ENCODE results near the gene ADAM30.

Gene ADAM30

DNA sequence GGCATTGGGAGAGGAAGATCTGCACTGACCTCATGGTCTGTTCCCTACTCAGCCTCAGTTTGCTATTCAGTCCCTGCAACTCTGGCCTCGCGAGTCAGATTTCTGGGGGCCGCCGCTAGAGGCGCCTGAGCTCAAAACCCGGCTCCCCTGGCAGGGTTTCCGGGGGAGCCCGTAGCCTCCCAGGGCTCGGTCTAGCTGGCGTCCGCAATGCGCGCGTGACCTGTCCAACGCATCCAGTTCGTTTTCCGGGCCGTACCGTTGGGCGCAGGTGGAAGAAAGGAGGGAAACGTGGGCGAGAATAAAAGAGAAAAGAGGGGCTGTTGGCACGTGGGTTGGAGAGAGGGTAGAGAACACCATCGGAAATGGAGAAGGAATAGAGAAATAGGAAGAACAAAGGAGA, at the start of gene ADAM30:
TSS of gene ADAM30 (minus strand) at position 213 of the 400 bp plus-strand sequence. CDS start at position 34, 179 bp downstream.
- Mint-ChIP-seq H3K4me3 (no peak within 1 kb of the TSS), H3K27ac (no peak within 1 kb of the TSS), H3K4me1 (ENCODE audit: low read depth) (no peaks in the 10 kb centered on the region), H3K27me3 (peaks cover 5% of the 10 kb centered on the region), H3K36me3 (ENCODE audit: low read depth) (no peaks in the 10 kb centered on the region), H3K9me3 (no peaks in the 10 kb centered on the region)
- intact Hi-C loops (cut with micrococcal nuclease): no loop called here

DNA sequence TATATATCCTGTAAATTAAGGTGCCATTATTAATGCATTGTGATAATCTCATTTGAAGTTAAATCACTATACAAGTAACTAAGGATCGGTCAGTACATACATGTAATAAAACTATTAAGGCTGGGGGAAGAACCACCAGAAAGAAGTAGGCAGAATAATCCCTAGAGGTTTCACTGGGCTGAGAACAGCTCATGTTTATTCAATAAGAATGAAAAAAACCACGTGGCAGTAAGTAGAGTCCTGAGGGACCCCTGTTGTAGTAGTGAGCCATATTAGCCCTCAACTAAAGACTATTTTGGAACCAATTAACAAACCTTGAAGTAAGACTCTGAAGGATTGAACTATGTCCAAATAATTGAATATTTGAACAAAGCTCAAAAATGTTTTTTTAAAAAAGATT, 46.9 kb upstream of the ADAM30 start:
- Mint-ChIP-seq H3K36me3 (ENCODE audit: low read depth) (peaks cover 92% of the 10 kb centered on the region), H3K4me3 (no peak overlapping the region), H3K27me3 (no peaks in the 10 kb centered on the region), H3K27ac (no peak overlapping the region), H3K9me3 (no peaks in the 10 kb centered on the region), H3K4me1 (ENCODE audit: low read depth) (no peaks in the 10 kb centered on the region)
- intact Hi-C loops (cut with micrococcal nuclease): no loop called here

DNA sequence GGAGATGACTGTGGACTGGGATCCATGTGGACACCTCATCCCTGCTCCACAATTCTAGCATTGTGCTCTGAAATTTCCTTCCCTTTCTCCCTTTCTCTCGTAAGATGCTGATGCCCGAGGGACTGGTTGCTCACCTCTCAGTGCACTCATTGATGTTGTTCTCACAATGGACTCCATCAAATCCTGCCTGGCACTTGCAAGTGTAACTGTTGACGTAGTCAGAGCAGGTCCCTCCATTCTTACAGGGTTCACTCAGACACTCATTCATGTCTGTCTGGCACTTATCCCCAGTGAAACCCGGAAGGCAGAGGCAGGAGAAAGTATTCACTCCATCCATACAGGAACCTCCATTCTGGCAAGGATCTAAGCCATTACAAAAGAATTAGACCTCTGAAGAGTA, 45.1 kb upstream of the ADAM30 start:
- H3K4me3 Mint-ChIP-seq: no peak overlapping the region
- intact Hi-C loops (cut with micrococcal nuclease): no loop called here

DNA sequence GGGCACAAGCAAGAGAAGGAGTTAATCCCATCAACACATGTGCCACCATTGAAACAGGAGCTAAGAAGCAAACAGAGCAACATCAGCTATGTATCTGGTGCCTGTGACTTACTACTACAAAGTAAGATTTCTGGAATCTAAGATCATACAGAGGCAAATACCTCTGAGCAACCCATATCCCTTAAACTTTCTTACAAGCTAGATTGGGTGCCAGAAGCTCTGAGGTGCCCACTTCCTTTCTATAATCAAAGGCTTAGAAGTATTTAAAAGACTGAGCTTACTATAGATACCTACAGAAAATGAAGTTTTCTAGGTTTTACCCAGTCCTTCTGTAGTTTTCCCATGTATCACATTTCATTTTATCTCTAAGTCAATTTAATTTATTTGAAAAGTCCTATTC, 44.4 kb upstream of the ADAM30 start:
- Mint-ChIP-seq H3K27me3 (no peaks in the 10 kb centered on the region), H3K4me3 (no peak overlapping the region), H3K36me3 (ENCODE audit: low read depth) (peaks cover 92% of the 10 kb centered on the region), H3K9me3 (no peaks in the 10 kb centered on the region), H3K27ac (no peak overlapping the region), H3K4me1 (ENCODE audit: low read depth) (no peaks in the 10 kb centered on the region)
- intact Hi-C loops (cut with micrococcal nuclease): no loop called here

More for the DNA sequence above, 45.1 kb upstream of the ADAM30 start:
- Mint-ChIP-seq H3K27me3 (no peaks in the 10 kb centered on the region), H3K36me3 (ENCODE audit: low read depth) (peaks cover 92% of the 10 kb centered on the region), H3K4me1 (ENCODE audit: low read depth) (no peaks in the 10 kb centered on the region), H3K27ac (no peak overlapping the region), H3K9me3 (no peaks in the 10 kb centered on the region)

DNA sequence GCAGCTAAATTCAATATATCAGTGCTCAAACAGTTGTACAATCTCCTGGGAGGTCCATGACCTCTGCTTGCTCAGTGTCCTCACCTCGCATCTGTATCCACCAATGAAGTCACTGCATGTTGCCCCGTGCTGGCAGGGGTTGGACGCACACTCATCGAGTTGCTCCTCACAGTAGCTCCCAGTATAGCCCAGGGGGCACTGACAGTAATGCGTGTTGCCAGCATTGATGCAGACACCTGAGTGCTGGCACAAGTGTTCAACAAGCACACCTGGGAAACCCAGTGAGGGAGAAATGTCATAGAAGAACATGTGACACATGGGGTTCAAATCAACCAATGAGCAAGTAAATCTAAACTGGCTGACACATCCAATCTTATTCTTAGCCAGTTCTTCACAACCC, 40.9 kb upstream of the ADAM30 start:
- H3K36me3 Mint-ChIP-seq (ENCODE audit: low read depth): peaks cover 94% of the 10 kb centered on the region
- H3K4me3 Mint-ChIP-seq: no peak overlapping the region
- peaks cover 30% of the 10 kb centered on the region for H3K9me3 Mint-ChIP-seq
- H3K4me1 Mint-ChIP-seq (ENCODE audit: low read depth): no peaks in the 10 kb centered on the region
- no peaks in the 10 kb centered on the region for H3K27me3 Mint-ChIP-seq
- H3K27ac Mint-ChIP-seq: no peak overlapping the region
- intact Hi-C loops (cut with micrococcal nuclease): no loop called here

DNA sequence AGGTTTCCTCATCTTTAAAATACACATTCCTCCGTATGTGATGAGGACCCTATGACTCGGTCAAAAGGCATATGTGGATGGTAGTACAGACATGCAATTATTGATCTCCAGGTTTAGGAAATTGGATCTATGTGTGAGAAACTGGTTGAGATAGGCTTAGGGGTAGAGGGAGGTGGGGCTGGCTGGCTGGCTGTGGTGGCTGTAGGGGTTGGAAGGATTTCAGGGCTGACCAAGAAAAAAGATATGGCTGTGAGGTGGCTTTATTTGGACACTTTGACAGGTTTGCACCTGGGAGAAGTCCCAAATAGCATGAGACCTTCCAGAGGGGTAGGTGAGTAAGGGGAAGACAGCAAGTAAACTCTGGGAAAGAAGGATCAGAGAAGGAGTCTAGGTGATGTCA, 39.6 kb upstream of the ADAM30 start:
- no peaks in the 10 kb centered on the region for H3K4me1 Mint-ChIP-seq (ENCODE audit: low read depth)
- H3K9me3 Mint-ChIP-seq: peaks cover 30% of the 10 kb centered on the region
- no peaks in the 10 kb centered on the region for H3K27me3 Mint-ChIP-seq
- H3K4me3 Mint-ChIP-seq: no peak overlapping the region
- H3K27ac Mint-ChIP-seq: no peak overlapping the region
- intact Hi-C loops (cut with micrococcal nuclease): no loop called here
- H3K36me3 Mint-ChIP-seq (ENCODE audit: low read depth): peaks cover 93% of the 10 kb centered on the region

DNA sequence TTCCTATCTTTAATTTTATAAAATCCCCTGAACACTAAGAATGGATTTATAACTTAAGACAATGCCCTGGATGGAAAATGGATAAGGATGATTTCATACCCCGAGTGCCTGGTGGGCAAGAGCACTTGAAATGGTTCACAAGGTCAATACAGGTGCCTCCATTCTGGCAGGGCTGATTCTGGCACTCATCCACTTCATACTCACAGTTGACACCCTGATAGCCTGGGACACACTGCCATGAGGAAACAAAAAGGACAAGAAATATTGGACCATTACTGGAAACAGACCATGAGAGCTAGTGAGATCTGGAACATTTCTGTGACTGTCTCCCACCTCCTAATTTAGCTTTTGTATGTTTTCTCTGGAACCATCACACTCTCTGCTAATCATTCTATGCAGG, 39.1 kb upstream of the ADAM30 start:
- Mint-ChIP-seq H3K4me1 (ENCODE audit: low read depth) (no peaks in the 10 kb centered on the region), H3K4me3 (no peak overlapping the region), H3K36me3 (ENCODE audit: low read depth) (peaks cover 94% of the 10 kb centered on the region), H3K9me3 (peaks cover 30% of the 10 kb centered on the region), H3K27me3 (no peaks in the 10 kb centered on the region), H3K27ac (no peak overlapping the region)
- intact Hi-C loops (cut with micrococcal nuclease): no loop called here

DNA sequence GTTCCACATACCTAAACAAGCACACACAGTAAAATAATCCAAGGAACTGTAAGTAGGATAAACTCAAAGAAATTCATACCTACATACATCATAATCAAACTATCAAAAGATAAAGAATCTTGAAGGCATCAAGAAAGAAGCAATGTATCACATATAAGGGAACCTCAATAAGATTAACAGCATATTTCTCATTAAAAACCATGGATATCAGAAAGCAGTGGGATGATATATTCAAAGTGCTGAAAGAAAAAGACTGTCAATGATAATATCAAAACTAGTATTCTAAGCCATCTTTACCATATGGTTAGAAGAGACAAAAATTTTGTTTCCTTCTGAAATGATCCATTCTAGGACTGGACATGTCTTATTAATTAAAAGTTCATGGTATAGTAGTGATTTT, 37.1 kb upstream of the ADAM30 start:
- Mint-ChIP-seq H3K36me3 (ENCODE audit: low read depth) (peaks cover 95% of the 10 kb centered on the region), H3K4me3 (no peak overlapping the region), H3K27me3 (no peaks in the 10 kb centered on the region), H3K9me3 (peaks cover 30% of the 10 kb centered on the region), H3K4me1 (ENCODE audit: low read depth) (no peaks in the 10 kb centered on the region), H3K27ac (no peak overlapping the region)
- intact Hi-C loops (cut with micrococcal nuclease): no loop called here

DNA sequence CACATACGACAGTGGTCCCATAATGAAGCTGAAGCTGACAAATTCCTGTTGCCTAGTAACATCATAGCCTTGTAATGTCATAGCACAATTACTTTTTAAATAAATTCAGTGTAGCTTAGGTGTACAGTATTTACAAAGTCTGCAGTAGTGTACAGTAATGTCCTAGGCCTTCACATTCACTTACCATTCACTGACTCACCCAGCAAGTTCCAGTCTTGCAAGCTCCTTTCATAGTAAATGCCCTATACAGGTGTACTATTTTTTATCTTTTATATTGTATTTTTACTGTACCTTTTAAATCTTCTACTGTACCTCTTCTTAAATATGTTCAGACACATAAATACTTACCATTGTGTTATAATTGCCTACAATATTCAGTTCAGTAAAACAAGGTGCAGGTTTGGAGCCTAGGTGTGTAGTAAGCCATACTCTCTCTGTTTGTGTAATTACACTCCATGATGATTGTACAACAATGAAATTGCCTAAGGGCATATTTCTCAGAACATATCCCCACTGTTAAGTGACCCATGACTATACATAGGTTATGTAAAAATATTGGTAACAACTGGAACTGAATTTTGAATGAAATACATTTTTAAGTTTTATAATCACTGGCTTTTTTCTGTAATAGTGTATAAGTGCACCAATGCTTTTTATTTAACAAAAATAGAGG, 33.5 kb upstream of the ADAM30 start:
- peaks cover 97% of the 10 kb centered on the region for H3K36me3 Mint-ChIP-seq (ENCODE audit: low read depth)
- intact Hi-C loops (cut with micrococcal nuclease): no loop called here
- no peak overlapping the region for H3K27ac Mint-ChIP-seq
- H3K9me3 Mint-ChIP-seq: peaks cover 23% of the 10 kb centered on the region
- no peak overlapping the region for H3K4me3 Mint-ChIP-seq
- no peaks in the 10 kb centered on the region for H3K4me1 Mint-ChIP-seq (ENCODE audit: low read depth)
- H3K27me3 Mint-ChIP-seq: no peaks in the 10 kb centered on the region

DNA sequence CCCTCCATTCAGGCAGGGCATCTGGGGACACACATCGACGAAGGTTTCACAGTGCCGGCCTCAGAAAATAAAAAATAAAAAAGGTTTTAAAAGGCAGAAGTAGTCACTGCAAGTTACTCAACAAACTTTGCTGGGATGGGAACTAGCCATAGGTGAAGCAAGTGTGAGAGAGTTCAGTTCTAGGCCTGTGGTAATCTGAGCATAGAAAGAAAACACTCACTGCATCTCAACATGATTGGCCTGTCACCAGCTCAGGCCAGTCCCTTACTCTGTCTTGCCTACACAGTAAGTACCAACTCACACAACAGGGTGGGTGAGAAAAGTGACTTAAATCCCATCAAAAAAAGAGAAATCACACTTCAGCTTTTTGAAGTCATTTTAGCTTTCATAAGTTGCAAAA, 30.2 kb upstream of the ADAM30 start:
- Mint-ChIP-seq H3K4me1 (ENCODE audit: low read depth) (no peaks in the 10 kb centered on the region), H3K9me3 (no peaks in the 10 kb centered on the region), H3K27ac (no peak overlapping the region), H3K36me3 (ENCODE audit: low read depth) (peaks cover 100% of the 10 kb centered on the region), H3K27me3 (no peaks in the 10 kb centered on the region), H3K4me3 (no peak overlapping the region)
- intact Hi-C loops (cut with micrococcal nuclease): no loop called here

DNA sequence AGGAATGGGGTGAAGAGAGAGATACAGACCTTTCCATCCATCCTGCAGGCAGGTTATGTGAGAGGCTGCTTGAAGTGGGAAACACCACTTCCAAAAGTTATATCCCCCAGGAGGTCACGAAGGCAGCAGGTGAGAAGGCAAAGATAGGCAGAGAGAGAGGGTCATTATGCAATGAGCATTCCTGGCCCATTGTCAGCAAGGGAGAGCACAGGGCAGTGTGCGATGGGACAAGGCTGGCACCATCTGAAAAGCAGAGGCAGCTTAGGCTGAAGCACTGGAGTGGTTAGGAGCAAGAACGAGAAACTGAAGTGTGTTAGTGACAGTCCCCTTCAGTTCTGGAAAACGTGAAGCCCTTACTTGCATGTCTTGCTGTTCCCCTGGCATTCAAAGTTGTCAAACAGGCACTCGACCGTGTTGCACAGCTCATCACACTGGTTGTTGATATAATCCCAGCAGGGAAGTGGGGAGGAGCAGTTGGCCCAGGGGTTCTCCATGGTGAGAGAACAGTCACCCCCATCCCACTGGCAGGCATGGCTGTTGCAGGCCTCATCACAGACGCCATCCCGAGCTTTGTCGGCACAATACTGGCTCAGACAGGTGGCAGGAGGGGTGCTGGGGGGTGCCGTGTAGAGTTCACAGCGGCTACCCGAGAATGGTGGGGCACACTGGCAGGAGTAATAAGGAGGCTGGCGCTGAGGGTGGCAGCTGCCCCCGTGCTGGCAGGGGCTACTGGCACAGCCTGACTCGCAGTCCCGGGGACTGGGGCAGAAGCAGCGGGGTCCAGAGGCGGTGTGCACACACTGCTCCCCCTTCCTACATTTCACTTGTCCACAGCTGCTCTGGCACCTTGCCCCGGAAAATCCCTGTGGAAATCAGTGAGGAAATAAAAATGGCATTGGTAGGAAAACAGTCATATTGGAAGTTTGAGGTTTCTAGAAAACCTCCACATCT, 28.9 kb upstream of the ADAM30 start:
- Mint-ChIP-seq H3K27me3 (no peaks in the 10 kb centered on the region), H3K27ac (no peak overlapping the region), H3K9me3 (no peaks in the 10 kb centered on the region), H3K36me3 (ENCODE audit: low read depth) (peaks cover 100% of the 10 kb centered on the region), H3K4me1 (ENCODE audit: low read depth) (no peaks in the 10 kb centered on the region), H3K4me3 (no peak overlapping the region)
- intact Hi-C loops (cut with micrococcal nuclease): no loop called here

DNA sequence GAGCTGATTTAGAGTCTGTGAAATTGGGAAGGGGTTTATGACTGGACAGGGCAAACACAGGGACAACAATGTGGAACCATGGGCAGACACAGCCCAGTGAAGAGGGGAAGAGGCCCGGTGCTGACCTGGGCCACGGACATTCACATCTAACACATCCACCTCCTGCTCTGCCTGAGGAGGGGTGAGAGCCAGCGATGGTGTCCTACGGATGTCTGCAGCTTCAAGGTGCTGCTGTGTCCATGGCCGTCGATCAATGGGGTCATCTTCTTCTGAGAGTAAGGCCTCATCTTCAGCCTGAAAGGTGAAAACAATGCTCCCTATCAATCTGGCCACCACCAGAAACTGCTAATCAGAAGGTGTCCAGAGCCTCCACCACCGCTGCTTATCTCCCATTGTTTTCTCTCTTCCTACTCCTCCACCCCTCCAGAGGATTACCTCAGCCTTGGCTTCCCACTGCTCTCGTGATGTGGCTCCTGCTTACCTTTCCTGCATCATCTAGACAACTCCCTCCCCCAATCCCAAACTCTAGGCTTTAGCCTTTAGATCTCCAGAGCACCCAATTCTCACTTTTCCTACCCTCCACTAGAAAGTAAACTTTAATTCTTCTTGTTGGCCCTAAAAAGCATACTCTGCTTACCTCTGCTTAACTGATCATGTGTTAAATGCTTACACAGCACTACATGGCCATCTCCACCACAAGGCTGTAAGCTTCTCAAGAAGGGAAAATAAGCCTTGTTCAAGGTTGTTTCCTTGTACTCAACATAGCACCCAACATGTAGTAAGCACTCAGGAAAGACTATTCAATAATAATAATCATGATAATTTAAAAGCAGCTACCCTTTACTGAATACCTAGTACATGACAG, 24.0 kb upstream of the ADAM30 start:
- H3K9me3 Mint-ChIP-seq: no peaks in the 10 kb centered on the region
- H3K27ac Mint-ChIP-seq: no peak overlapping the region
- peaks cover 98% of the 10 kb centered on the region for H3K36me3 Mint-ChIP-seq (ENCODE audit: low read depth)
- H3K4me3 Mint-ChIP-seq: no peak overlapping the region
- no peaks in the 10 kb centered on the region for H3K4me1 Mint-ChIP-seq (ENCODE audit: low read depth)
- intact Hi-C loops (cut with micrococcal nuclease): no loop called here
- H3K27me3 Mint-ChIP-seq: no peaks in the 10 kb centered on the region

DNA sequence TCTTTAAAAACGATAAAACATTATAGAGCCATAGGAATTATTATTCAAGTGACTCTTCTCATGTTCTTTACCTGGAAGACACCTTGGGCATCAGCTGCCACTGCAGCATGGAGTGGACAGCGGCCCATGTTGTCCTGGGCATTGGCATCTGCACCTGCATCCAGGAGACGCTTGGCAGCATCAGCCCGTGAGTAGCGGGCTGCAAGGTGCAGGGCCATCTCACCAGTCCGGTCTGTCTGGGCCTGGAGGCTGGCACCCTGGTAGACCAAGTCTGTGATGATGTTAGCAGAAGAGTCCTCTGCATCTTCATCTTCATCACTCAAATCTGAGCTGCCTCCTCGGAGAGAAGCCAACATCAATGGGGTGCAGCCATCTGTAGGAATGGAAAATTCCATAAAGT, 22.9 kb upstream of the ADAM30 start:
- Mint-ChIP-seq H3K36me3 (ENCODE audit: low read depth) (peaks cover 98% of the 10 kb centered on the region), H3K27me3 (no peaks in the 10 kb centered on the region), H3K9me3 (no peaks in the 10 kb centered on the region), H3K4me3 (no peak overlapping the region), H3K4me1 (ENCODE audit: low read depth) (no peaks in the 10 kb centered on the region), H3K27ac (no peak overlapping the region)
- intact Hi-C loops (cut with micrococcal nuclease): loop anchor here (10.0 kb wide), 2 partner anchors 46 to 54 kb away; no protein-coding TSS in a partner anchor

DNA sequence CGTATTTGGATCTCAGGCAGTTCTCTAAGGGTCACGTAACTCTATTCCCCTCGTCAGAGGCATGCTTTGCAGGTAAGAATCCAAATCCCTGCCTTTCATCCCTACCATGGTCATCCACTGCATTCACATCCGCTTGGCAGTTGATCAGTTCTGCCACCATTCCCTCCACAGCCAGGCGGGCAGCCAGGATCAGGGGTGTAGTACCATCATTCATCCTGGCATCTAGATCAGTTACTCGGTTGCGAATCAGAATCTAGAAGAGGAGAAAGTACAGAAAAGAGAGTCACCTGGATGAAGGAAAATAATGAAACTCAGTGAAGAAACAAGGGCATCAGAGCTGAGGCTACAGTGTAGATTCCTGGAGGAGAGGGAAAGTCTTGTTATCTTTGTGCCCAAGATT, 22.0 kb upstream of the ADAM30 start:
- Mint-ChIP-seq H3K4me1 (ENCODE audit: low read depth) (no peaks in the 10 kb centered on the region), H3K9me3 (no peaks in the 10 kb centered on the region), H3K27ac (no peak overlapping the region), H3K4me3 (no peak overlapping the region), H3K27me3 (no peaks in the 10 kb centered on the region), H3K36me3 (ENCODE audit: low read depth) (peaks cover 98% of the 10 kb centered on the region)
- intact Hi-C loops (cut with micrococcal nuclease): loop anchor here (10.0 kb wide), 2 partner anchors 46 to 54 kb away; no protein-coding TSS in a partner anchor

Data from dendritic cell treated with granulocyte-macrophage colony-stimulating factor and Interleukin-4, amounts not matched to agents 40 ng/mL and 50 ng/mL, for 4 days (primary cell).